H1 (cell line): Measurements from ENCODE around the gene NDUFA13. TPM values are rescaled to one million over a fixed set of nuclear protein-coding genes. Genes with fewer than 3 reads are reported as not detected.

Experiments
- CTCF ChIA-PET: fragments of 300-600 bp; sonication (Branson Sonifier 250); formaldehyde crosslinking; loops from one replicate; lab custom pipeline; 2021; ENCODE audit not compliant: partially characterized antibody; lab: Charles Lee
- POLR2A ChIA-PET: fragments of 300-600 bp; sonication (Branson Sonifier 250); formaldehyde crosslinking; loops from one replicate; lab custom pipeline; 2021; ENCODE audit warnings: inconsistent platforms; ENCODE audit not compliant: partially characterized antibody; lab: Charles Lee
- DNase-seq, 2 experiments: peaks; one replicate each; pipeline versions ENCODE4 v3.0.0 to v3.0.0-alpha.2; 2010 to 2022; ENCODE audit warnings: low spot score in 2 of 2, low read depth in 1 of 2, mixed read lengths in 1 of 2
- FAIRE-seq: peaks from 2 replicates; lab custom pipeline; 2011; peaks lifted over from hg19 to GRCh38; lab: Jason Lieb, UNC
- H2AFZ ChIP-seq: 2 replicates; pipeline ENCODE4 v1.8.1; 2012; ENCODE audit warnings: low read length, inconsistent platforms
- H2AK5ac ChIP-seq: 2 replicates; pipeline ENCODE4 v1.6.1; 2013; ENCODE audit warnings: low read depth, low read length
- H2BK120ac ChIP-seq: replicated peaks from 2 replicates; pipeline ENCODE3; 2013; ENCODE audit warnings: low read depth, low read length, inconsistent platforms
- H2BK12ac ChIP-seq: 2 replicates; pipeline ENCODE4 v1.6.1; 2013; ENCODE audit warnings: low read depth, low read length
- H2BK15ac ChIP-seq: 2 replicates; pipeline ENCODE4 v1.6.1; 2013; ENCODE audit warnings: low read length
- H2BK20ac ChIP-seq: 2 replicates; pipeline ENCODE4 v1.6.1; 2013; ENCODE audit warnings: low read length
- H2BK5ac ChIP-seq: 2 replicates; pipeline ENCODE4 v1.6.1; 2013; ENCODE audit warnings: low read depth, low read length
- H3K14ac ChIP-seq: 2 replicates; pipeline ENCODE4 v1.6.1; 2013; ENCODE audit warnings: inconsistent platforms; ENCODE audit not compliant: insufficient read length
- H3K18ac ChIP-seq: 2 replicates; pipeline ENCODE4 v1.6.1; 2013; ENCODE audit warnings: low read length; ENCODE audit errors: extremely low read depth
- H3K23ac ChIP-seq: 2 replicates; pipeline ENCODE4 v1.6.1; 2013; ENCODE audit warnings: inconsistent platforms; ENCODE audit not compliant: insufficient read length
- H3K23me2 ChIP-seq: 2 replicates; pipeline ENCODE4 v1.6.1; 2013; ENCODE audit warnings: low read depth, low read length
- H3K27ac ChIP-seq: 2 replicates; pipeline ENCODE4 v1.6.1; 2011; ENCODE audit warnings: low read depth, low read length, inconsistent platforms
- H3K27me3 ChIP-seq, 4 experiments: replicated peaks in 1 of 4; 1 replicate in 1 of 4; 2 replicates in 3 of 4; pipeline versions ENCODE4 v1.6.1 to v1.8.1; 2011 to 2013; ENCODE audit warnings: low read length in 3 of 4, mild to moderate bottlenecking in 3 of 4, inconsistent platforms in 2 of 4, mixed read lengths in 2 of 4, moderate library complexity in 1 of 4; ENCODE audit not compliant: control insufficient read depth in 3 of 4, insufficient read depth in 3 of 4; ENCODE audit errors: extremely low read depth in 1 of 4
- H3K36me3 ChIP-seq, 4 experiments: 2 replicates each; pipeline versions ENCODE4 v1.6.1 to v1.8.1; 2011 to 2013; ENCODE audit warnings: mild to moderate bottlenecking in 4 of 4, low read length in 3 of 4, moderate library complexity in 2 of 4, control low read depth in 1 of 4, inconsistent platforms in 1 of 4; ENCODE audit not compliant: insufficient read depth in 4 of 4, control insufficient read depth in 2 of 4
- H3K4ac ChIP-seq: replicated peaks from 2 replicates; pipeline ENCODE3; 2013; ENCODE audit warnings: low read length, low read depth, mixed read lengths, inconsistent platforms; ENCODE audit not compliant: insufficient read length
- H3K4me1 ChIP-seq, 4 experiments: replicated peaks in 1 of 4; 1 replicate in 1 of 4; 2 replicates in 3 of 4; pipeline versions ENCODE4 v1.6.1 to v1.8.1; 2011 to 2013; ENCODE audit warnings: low read length in 3 of 4, inconsistent platforms in 2 of 4, mixed read lengths in 1 of 4; ENCODE audit not compliant: insufficient read depth in 4 of 4, control insufficient read depth in 3 of 4
- H3K4me2 ChIP-seq, 2 experiments: 2 replicates each; pipeline versions ENCODE4 v1.6.1 to v1.8.1; 2011 to 2013; ENCODE audit warnings: low read depth in 2 of 2, low read length in 2 of 2, control low read depth in 1 of 2, inconsistent platforms in 1 of 2, mild to moderate bottlenecking in 1 of 2; ENCODE audit not compliant: insufficient read depth in 1 of 2
- H3K4me3 ChIP-seq, 4 experiments: fragments of 200-600, 300-600 bp in 1 of 4; sonication (generic), shearing (Covaris generic), sonication (Bioruptor Twin) in 1 of 4; 2 replicates each; pipeline versions ENCODE4 v1.5.1 to v1.8.1; 2011 to 2016; ENCODE audit warnings: low read length in 4 of 4, low read depth in 3 of 4, control low read depth in 2 of 4, inconsistent platforms in 2 of 4, mild to moderate bottlenecking in 2 of 4, mixed read lengths in 1 of 4, moderate library complexity in 1 of 4; ENCODE audit not compliant: insufficient read depth in 2 of 4; ENCODE audit errors: extremely low read depth in 1 of 4
- H3K56ac ChIP-seq: replicated peaks from 2 replicates; pipeline ENCODE3; 2013; ENCODE audit warnings: low read depth, mild to moderate bottlenecking, mixed read lengths, low read length, inconsistent platforms; ENCODE audit not compliant: insufficient read length
- H3K79me1 ChIP-seq: 2 replicates; pipeline ENCODE4 v1.6.1; 2013; ENCODE audit warnings: low read depth, low read length, control low read depth
- H3K79me2 ChIP-seq, 2 experiments: 2 replicates each; pipeline versions ENCODE4 v1.6.1 to v1.8.1; 2012 to 2013; ENCODE audit warnings: low read length in 2 of 2, mild to moderate bottlenecking in 2 of 2, inconsistent platforms in 1 of 2; ENCODE audit not compliant: insufficient read depth in 2 of 2, control insufficient read depth in 1 of 2
- H3K9ac ChIP-seq, 4 experiments: replicated peaks in 1 of 4; 1 replicate in 1 of 4; 2 replicates in 3 of 4; pipeline versions ENCODE4 v1.6.1 to v1.8.1; 2011 to 2013; ENCODE audit warnings: low read depth in 3 of 4, low read length in 3 of 4, control low read depth in 2 of 4, mild to moderate bottlenecking in 2 of 4, moderate library complexity in 2 of 4, inconsistent platforms in 1 of 4; ENCODE audit errors: extremely low read depth in 1 of 4
- H3K9me3 ChIP-seq, 2 experiments: 2 replicates each; pipeline versions ENCODE4 v1.6.1 to v1.8.1; 2012 to 2013; ENCODE audit warnings: mild to moderate bottlenecking in 2 of 2, moderate library complexity in 2 of 2, control low read depth in 1 of 2, inconsistent platforms in 1 of 2, low read depth in 1 of 2, low read length in 1 of 2, mixed read lengths in 1 of 2; ENCODE audit not compliant: insufficient read depth in 2 of 2
- H4K20me1 ChIP-seq, 2 experiments: replicated peaks in 1 of 2; 2 replicates each; pipeline versions ENCODE3 to v1.8.1; 2011 to 2013; ENCODE audit warnings: inconsistent platforms in 2 of 2, low read length in 2 of 2, mild to moderate bottlenecking in 1 of 2; ENCODE audit not compliant: insufficient read depth in 2 of 2, control insufficient read depth in 1 of 2
- H4K5ac ChIP-seq: 2 replicates; pipeline ENCODE4 v1.6.1; 2013; ENCODE audit warnings: low read length, low read depth, mixed read lengths, inconsistent platforms; ENCODE audit not compliant: insufficient read length
- H4K8ac ChIP-seq: 2 replicates; pipeline ENCODE4 v1.8.0; 2013; ENCODE audit warnings: mild to moderate bottlenecking, moderate library complexity, low read length, inconsistent platforms; ENCODE audit not compliant: insufficient read depth; ENCODE audit errors: extremely low read depth
- H4K91ac ChIP-seq: replicated peaks from 2 replicates; pipeline ENCODE3; 2013; ENCODE audit warnings: low read length, mixed read lengths, inconsistent platforms; ENCODE audit not compliant: insufficient read length
- CBX8 ChIP-seq: fragments of 300-800, 300-1000 bp; sonication (generic); IDR thresholded peaks from 2 replicates; pipeline ENCODE4 v1.7.1; 2016; ENCODE audit warnings: low read depth, low read length, borderline replicate concordance
- WGBS, 2 experiments: shearing (Covaris generic) in 1 of 2; methylation state at CpG; one replicate each; pipeline versions ENCODE4 v1.1.6 to v1.1.7; 2013 to 2015; ENCODE audit warnings: low lambda C conversion rate in 2 of 2, mixed read lengths in 2 of 2, inconsistent platforms in 1 of 2, low coverage in 1 of 2, missing lambda C conversion rate in 1 of 2; ENCODE audit not compliant: insufficient replicate concordance in 2 of 2, insufficient coverage in 1 of 2, insufficient read length in 1 of 2; ENCODE audit errors: extremely low coverage in 1 of 2, missing lambda C conversion rate in 1 of 2; 5-methylcytosine and 5-hydroxymethylcytosine counted together
- long read RNA-seq, 2 experiments: library from RNA in 1 of 2; library from capped mRNA in 1 of 2; stranded (forward); transcript quantifications; one replicate each; pipeline ENCODE4 v2.0.0, GENCODE V29; 2021; ENCODE audit warnings: inconsistent platforms in 1 of 2
- polyA minus RNA-seq, 3 experiments: library from RNA; depleted of rRNA, polyadenylated mRNA; stranded (reverse); fragments of >200 nt; gene quantifications; 1 replicate in 2 of 3; 2 replicates in 1 of 3; pipeline ENCODE4 v1.2.3, GENCODE V29; 2011
- polyA plus RNA-seq, 7 experiments: library from polyadenylated mRNA; depleted of rRNA in 3 of 7; stranded (reverse) in 5 of 7; unstranded in 2 of 7; fragments of >200 nt in 5 of 7; fragments of 200-250 nt in 2 of 7; gene quantifications; 1 replicate in 5 of 7; 2 replicates in 1 of 7; 4 replicates in 1 of 7; pipeline versions ENCODE4 v1.2.1 to v1.2.3, GENCODE V29; 2011 to 2013; ENCODE audit warnings: missing spikeins in 2 of 7, mixed read lengths in 2 of 7
- total RNA-seq: library from RNA; stranded (reverse); fragmentation: NEBNext Ultra II Directional; extraction: Animal tissue kit (Norgen Biotek cat#: 25700); gene quantifications from 2 replicates; pipeline ENCODE4 v1.2.1, GENCODE V29; 2021

The NDUFA13 gene
- 413 and 425 TPM in 2 replicates for total RNA-seq
- 1,105 and 1,309 TPM in 2 replicates for polyA plus RNA-seq (2011; rRNA removed)
- polyA plus RNA-seq (2011; cell fraction: cytosol; rRNA removed) = 1,197 TPM
- polyA plus RNA-seq (2011; cell fraction: nucleus; rRNA removed) = 627 TPM
- polyA plus RNA-seq (2012, experiment 1 of 2) = 415 to 713 TPM (median 615 TPM) in 4 replicates
- 1,304 TPM for polyA plus RNA-seq (2012, experiment 2 of 2)
- 247 TPM for polyA plus RNA-seq (2013, experiment 1 of 2)
- 247 TPM for polyA plus RNA-seq (2013, experiment 2 of 2)
- 97.5 and 101 TPM in 2 replicates for polyA minus RNA-seq (2011; rRNA and poly(A)+ RNA removed)
- 111 TPM for polyA minus RNA-seq (2011; cell fraction: cytosol; rRNA and poly(A)+ RNA removed)
- 98.8 TPM for polyA minus RNA-seq (2011; cell fraction: nucleus; rRNA and poly(A)+ RNA removed)
- long read RNA-seq, experiment 1, transcript NDUFA13-204 (5 exons, 991 nt) = major isoform, 227 of 231 reads
- long read RNA-seq, experiment 1, partial matches to known transcripts = 3 of 231 reads
- long read RNA-seq, experiment 1, other reads (novel, unspliced or antisense) = 0 of 231 reads
- long read RNA-seq, experiment 2, partial matches to known transcripts = 0 of 3 reads
- long read RNA-seq, experiment 2, other reads (novel, unspliced or antisense) = 1 of 3 reads

DNA sequence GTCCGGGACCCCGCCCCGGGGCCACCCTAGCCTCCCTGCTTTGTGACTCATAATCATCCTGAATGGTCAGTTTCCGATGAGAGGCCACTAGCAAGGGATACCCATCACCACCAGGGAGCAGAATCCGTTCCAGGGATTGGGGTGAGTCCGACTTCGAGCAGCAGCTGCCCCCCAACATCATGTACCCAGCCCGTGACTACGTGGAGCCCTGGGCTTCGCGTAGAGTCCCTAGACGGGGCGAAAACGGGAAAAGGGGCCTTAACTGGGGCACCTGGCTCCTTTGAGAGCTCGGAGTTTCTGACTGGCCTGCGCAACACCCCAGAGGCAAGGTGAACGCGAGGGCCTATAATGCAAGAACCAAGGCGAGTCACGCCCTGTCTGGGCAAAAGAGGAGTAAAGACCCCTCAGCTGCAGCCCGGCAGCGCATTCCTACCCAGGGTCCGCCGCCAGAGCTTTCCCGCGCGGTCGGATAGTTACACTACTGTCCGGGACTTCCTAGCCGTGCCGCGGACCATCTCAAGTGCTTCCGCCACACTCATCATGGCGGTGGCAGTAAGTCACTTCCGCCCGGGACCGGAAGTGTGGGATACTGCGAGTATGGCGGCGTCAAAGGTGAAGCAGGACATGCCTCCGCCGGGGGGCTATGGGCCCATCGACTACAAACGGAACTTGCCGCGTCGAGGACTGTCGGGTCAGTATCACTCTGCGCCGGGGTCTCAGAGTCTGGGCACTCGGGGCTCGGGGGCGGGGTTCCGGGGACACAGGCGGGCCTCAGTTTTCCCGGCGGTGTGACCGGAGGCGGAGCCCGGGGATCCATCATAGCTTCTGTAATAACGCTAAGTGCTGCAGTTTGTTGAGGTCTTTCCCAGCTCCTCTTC, at the start of gene NDUFA13:
TSS of gene NDUFA13 (plus strand) at position 584 of the 878 bp plus-strand sequence. CDS start at position 598, 14 bp downstream.
- Histone ChIP-seq H2AK5ac (0 out of 2 replicates have a peak within 1 kb of the TSS, but pooled peaks have one; percentile 5), H3K9me3 (no peaks in the 10 kb centered on the region), H4K8ac (peak within 1 kb of the TSS; percentile 98), H4K20me1 (peaks cover 0 to 7% of the 10 kb centered on the region in 2 experiments), H3K4me3 (peak within 1 kb of the TSS; percentile 68 to 87 (median 85)), H3K56ac (peak within 1 kb of the TSS; percentile 73), H2AFZ (peak within 1 kb of the TSS; percentile 78; the same call in 1 of the 2 replicates), H3K79me1 (peaks cover 7% of the 10 kb centered on the region), H2BK12ac (peak within 1 kb of the TSS; percentile 75; the same call in 1 of the 2 replicates), H4K5ac (peak within 1 kb of the TSS; percentile 81), H3K36me3 (peaks cover 4 to 19% (median 9%) of the 10 kb centered on the region in 4 experiments; a peak in 6 of 8 replicates), H2BK5ac (peak within 1 kb of the TSS; percentile 83), H3K4me1 (peaks cover 0 to 2% (median 0%) of the 10 kb centered on the region in 4 experiments; a peak in 1 of 7 replicates), H3K4ac (peak within 1 kb of the TSS; percentile 75), H4K91ac (peak within 1 kb of the TSS; percentile 73), H3K79me2 (peaks cover 0 to 39% of the 10 kb centered on the region in 2 experiments; a peak in 2 of 4 replicates), H3K9ac (peak within 1 kb of the TSS; percentile 66 to 82 (median 78)), H3K4me2 (peak within 1 kb of the TSS; percentile 61 to 83), H2BK20ac (no peak within 1 kb of the TSS), H3K23ac (no peak within 1 kb of the TSS), H3K23me2 (peaks cover 4% of the 10 kb centered on the region; the same call in 1 of the 2 replicates), H3K27me3 (no peaks in the 10 kb centered on the region; a peak in 1 of 7 replicates), H3K14ac (peak within 1 kb of the TSS; percentile 27), H2BK15ac (0 out of 2 replicates have a peak within 1 kb of the TSS, but pooled peaks have one; percentile 81), H3K27ac (peak within 1 kb of the TSS; percentile 57; the same call in 1 of the 2 replicates), H2BK120ac (no peak within 1 kb of the TSS), H3K18ac (peak within 1 kb of the TSS; percentile 93)
- CTCF ChIA-PET = interaction anchor here (0.6 to 3.2 kb wide), 10 partner anchors 14 to 600 kb away, joined by 3 to 10 read pairs (median 4); no protein-coding TSS in a partner anchor
- WGBS, 2 experiments = 12% methylated on average over 61 of the region's 61 CpGs; no CpG with 5 or more reads in 1 of the 2 experiments
- peak; percentile 55 for FAIRE-seq
- POLR2A ChIA-PET = interaction anchor here (0.6 to 6.7 kb wide), 22 partner anchors 8 to 1079 kb away, joined by 3 to 34 read pairs (median 4); partner anchors contain the start of genes CILP2, GATAD2A and YJEFN3
- peak; percentile 70 to 98 for DNase-seq
- no peak for TF ChIP-seq CBX8
